ENCODE measurements around the gene WDR81. TPM values are rescaled to one million over a fixed set of nuclear protein-coding genes. Genes with fewer than 3 reads are reported as not detected.

Gene WDR81
- total RNA-seq: 10 to 100 TPM; 13.4 to 56.5 (median 14.0) TPM
- 10 to 100 TPM in 2 of 3 donors, 1 to 10 TPM in 1; 9.3 to 10.6 (median 10.2) TPM for polyA plus RNA-seq
- long read RNA-seq, donor 1: 0 reads
- long read RNA-seq, donor 2, full-length matches to known transcripts: 1 of 1 reads
- long read RNA-seq, donor 2, partial matches to known transcripts: 0 of 1 reads
- long read RNA-seq, donor 2, other reads (novel, unspliced or antisense): 0 of 1 reads
- long read RNA-seq, donor 3: 0 reads
- long read RNA-seq, donor 4: 0 reads
- long read RNA-seq, donor 5: 0 reads
- long read RNA-seq, donor 6: 0 reads
- long read RNA-seq, donor 7: 0 reads
- long read RNA-seq, donor 8, full-length matches to known transcripts: 1 of 1 reads
- long read RNA-seq, donor 8, partial matches to known transcripts: 0 of 1 reads
- long read RNA-seq, donor 8, other reads (novel, unspliced or antisense): 0 of 1 reads
- long read RNA-seq, donor 9: 0 reads
- long read RNA-seq, donor 10, full-length matches to known transcripts: 1 of 1 reads
- long read RNA-seq, donor 10, partial matches to known transcripts: 0 of 1 reads
- long read RNA-seq, donor 10, other reads (novel, unspliced or antisense): 0 of 1 reads

- peaks cover 33 to 73% (median 65%) of the 10 kb centered on the region in 4 donors for H3K4me1 ChIP-seq
- TF ChIP-seq EP300 (IDR thresholded peaks at IDR 0.05) (no peak), POLR2AphosphoS5 (IDR thresholded peaks at IDR 0.05) (peak; percentile 54 to 81 (median 57))
- no peaks in the 10 kb centered on the region for H3K27me3 ChIP-seq
- intact Hi-C loops (cut with DNase I; ENCODE audit: low total_unique reads): loop anchor here (10.0 kb wide), 1 partner anchor 50 kb away; no protein-coding TSS in a partner anchor
- DNase-seq: peak; percentile 93 to 97
- WGBS, 5 donors: 0 to 1% (median 0%) methylated on average over 2 to 57 of the region's 57 CpGs
- peak within 1 kb of the TSS; percentile 67 to 100 (median 90) for H3K4me3 ChIP-seq
- H3K9me3 ChIP-seq: no peaks in the 10 kb centered on the region
- peak within 1 kb of the TSS; percentile 79 to 90 (median 84) for H3K27ac ChIP-seq
- H3K36me3 ChIP-seq: peaks cover 17 to 39% (median 36%) of the 10 kb centered on the region in 4 donors
Observed at GRCh38 chr17:1724351-1724868, at the start of gene WDR81. Gene WDR81, plus strand, starts transcription at chr17:1724704. Its CDS starts 256 bp downstream, at chr17:1724960.

- intact Hi-C loops (cut with DNase I; ENCODE audit: low total_unique reads): no loop called here
- WGBS, 5 donors: 91 to 95% (median 94%) methylated on average over 13 of the region's 13 CpGs
Observed at GRCh38 chr17:1676401-1676800, 48.1 kb upstream of the WDR81 start.

GRCh38 chr17:1683459-1683858 is 41.0 kb upstream of the WDR81 start:
- intact Hi-C loops (cut with DNase I; ENCODE audit: low total_unique reads): no loop called here
- TF ChIP-seq POLR2A (IDR thresholded peaks at IDR 0.05) (no peak), EP300 (IDR thresholded peaks at IDR 0.05) (no peak), POLR2AphosphoS5 (IDR thresholded peaks at IDR 0.05) (no peak), CTCF (IDR thresholded peaks at IDR 0.05) (no peak)
- Histone ChIP-seq H3K4me3 (peak overlapping the region; percentile 79 to 98 (median 85)), H3K27me3 (no peaks in the 10 kb centered on the region), H3K27ac (peak overlapping the region in 4 of 5 donors; percentile 95 to 97 (median 96)), H3K4me1 (peaks cover 17 to 32% (median 23%) of the 10 kb centered on the region in 4 donors), H3K9me3 (no peaks in the 10 kb centered on the region), H3K36me3 (peaks cover 42 to 52% (median 50%) of the 10 kb centered on the region in 4 donors)
- DNase-seq: no peak
- 72 to 79% (median 77%) methylated on average over 5 of the region's 5 CpGs for WGBS, 5 donors

More at GRCh38 chr17:1676401-1676800, 48.1 kb upstream of the WDR81 start:
- peaks cover 100% of the 10 kb centered on the region in 4 donors for H3K36me3 ChIP-seq
- H3K9me3 ChIP-seq: no peaks in the 10 kb centered on the region
- H3K4me1 ChIP-seq: no peaks in the 10 kb centered on the region
- DNase-seq: no peak
- no peak overlapping the region for H3K4me3 ChIP-seq
- H3K27ac ChIP-seq: no peak overlapping the region
- no peaks in the 10 kb centered on the region for H3K27me3 ChIP-seq
- TF ChIP-seq CTCF (IDR thresholded peaks at IDR 0.05) (no peak), POLR2A (IDR thresholded peaks at IDR 0.05) (no peak), POLR2AphosphoS5 (IDR thresholded peaks at IDR 0.05) (no peak), EP300 (IDR thresholded peaks at IDR 0.05) (no peak)

DNA sequence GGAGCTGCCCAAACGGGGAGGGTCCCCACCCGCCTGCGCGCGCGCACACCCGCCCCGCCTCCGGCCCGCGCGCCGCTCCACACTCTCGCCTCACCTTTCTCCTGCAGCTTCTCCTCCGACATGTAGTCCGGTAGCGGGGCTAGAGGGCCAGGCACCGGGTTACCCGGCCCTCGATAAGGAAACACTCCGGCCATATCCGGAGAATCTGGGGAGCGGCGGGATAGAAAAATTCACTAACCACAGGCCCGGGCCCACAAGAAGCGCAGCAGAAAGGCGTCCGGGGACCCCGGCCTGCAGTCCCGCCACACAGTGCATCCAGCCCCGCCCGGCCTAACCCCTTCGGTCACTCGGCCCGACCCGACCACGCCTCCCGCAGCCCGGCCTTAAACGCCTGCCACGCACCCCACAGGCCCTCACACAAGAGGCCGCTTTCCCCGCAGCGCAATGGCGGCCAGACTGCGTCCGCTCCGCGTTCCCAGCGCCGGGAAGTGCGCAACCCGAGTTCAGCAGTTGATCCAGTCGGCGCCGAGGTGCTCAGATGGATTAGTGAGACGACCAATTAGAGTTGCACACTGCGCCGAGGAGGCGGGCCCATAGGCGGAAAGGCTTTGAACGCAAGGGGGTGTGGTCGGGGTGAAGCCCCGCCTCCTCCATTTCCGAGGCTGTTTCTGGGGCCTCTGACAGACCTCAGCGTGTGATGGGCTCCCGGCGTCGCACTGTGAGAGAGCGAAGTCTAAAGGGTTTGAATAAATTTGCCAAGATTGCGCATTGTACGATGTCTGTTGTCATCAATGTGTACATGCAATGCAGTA is 39.9 kb upstream of the WDR81 start, which contains the start of gene PRPF8:
TSS of gene PRPF8 (minus strand) at position 490 of the 812 bp plus-strand sequence. CDS start at position 194, 296 bp downstream.
- 0 to 1% (median 0%) methylated on average over 58 to 72 of the region's 72 CpGs for WGBS, 5 donors
- H3K9me3 ChIP-seq: no peaks in the 10 kb centered on the region
- H3K36me3 ChIP-seq: peaks cover 31 to 41% (median 38%) of the 10 kb centered on the region in 4 donors
- intact Hi-C loops (cut with DNase I; ENCODE audit: low total_unique reads): no loop called here
- peak within 1 kb of the TSS; percentile 79 to 98 (median 85) for H3K4me3 ChIP-seq
- peaks cover 17 to 32% (median 23%) of the 10 kb centered on the region in 4 donors for H3K4me1 ChIP-seq
- DNase-seq: peak; percentile 99
- TF ChIP-seq POLR2A (IDR thresholded peaks at IDR 0.05): peak in 2 of 4 donors; percentile 71 to 79
- peak in 2 of 7 experiments; percentile 12 to 16 for TF ChIP-seq CTCF (IDR thresholded peaks at IDR 0.05)
- no peak for TF ChIP-seq EP300 (IDR thresholded peaks at IDR 0.05)
- peak; percentile 99 for TF ChIP-seq POLR2AphosphoS5 (IDR thresholded peaks at IDR 0.05)
- H3K27ac ChIP-seq: peak within 1 kb of the TSS; percentile 88 to 97 (median 96)
- H3K27me3 ChIP-seq: no peaks in the 10 kb centered on the region

Measured in stomach (tissue), 19 donors.